Caco-2 (cell line): Measurements from ENCODE around the gene TDP2. TPM values are rescaled to one million over a fixed set of nuclear protein-coding genes. Genes with fewer than 3 reads are reported as not detected.
"Not testable (repeated sequence)": the region's sequence is repeated elsewhere in the genome, so short reads cannot be mapped to it uniquely, and the experiment has no call there.

Experiments
- BruUV-seq: library from RNA; stranded (reverse); fragments of 400-500 nt; replicated peaks from 2 replicates; lab custom pipeline; 2021; lab: Mats Ljungman, UMichigan
- CTCF ChIA-PET: fragments of 300-600 bp; sonication (Branson Sonifier 250); formaldehyde crosslinking; loops from one replicate; lab custom pipeline; 2022; ENCODE audit warnings: antibody characterized with exemption; lab: Charles Lee
- POLR2A ChIA-PET: fragments of 300-600 bp; sonication (Branson Sonifier 250); formaldehyde crosslinking; loops from one replicate; lab custom pipeline; 2022; ENCODE audit warnings: antibody characterized with exemption; lab: Charles Lee
- DNase-seq, 2 experiments: peaks; one replicate each; pipeline versions ENCODE4 v3.0.0 to v3.0.0-alpha.2; 2020 to 2022
- H3K27me3 ChIP-seq: replicated peaks from 2 replicates; pipeline ENCODE4 v1.6.0; 2011; ENCODE audit warnings: low read length; ENCODE audit not compliant: control insufficient read depth, insufficient read depth
- H3K36me3 ChIP-seq: 2 replicates; pipeline ENCODE4 v1.5.1; 2011; ENCODE audit warnings: low read length; ENCODE audit not compliant: control insufficient read depth, insufficient read depth
- H3K4me1 ChIP-seq: fragments of 250-450 bp; sonication (Bioruptor Pico); 2 replicates; pipeline ENCODE4 v1.5.1; 2020; ENCODE audit warnings: mild to moderate bottlenecking
- H3K4me3 ChIP-seq: 2 replicates; pipeline ENCODE4 v1.5.1; 2011; ENCODE audit warnings: low read depth, mild to moderate bottlenecking, control low read depth, low read length
- H3K9me3 ChIP-seq: fragments of 250-450 bp; sonication (Bioruptor Pico); 2 replicates; pipeline ENCODE4 v1.5.1; 2020; ENCODE audit warnings: mild to moderate bottlenecking, moderate library complexity
- H3K27ac Mint-ChIP-seq: one replicate; pipeline ENCODE4 v1.8.0; 2022; ENCODE audit warnings: mixed read lengths; ENCODE audit not compliant: unreplicated experiment
- H3K27me3 Mint-ChIP-seq: one replicate; pipeline ENCODE4 v1.8.0; 2022; ENCODE audit warnings: mixed read lengths; ENCODE audit not compliant: insufficient read depth, unreplicated experiment
- H3K36me3 Mint-ChIP-seq: one replicate; pipeline ENCODE4 v1.8.0; 2022; ENCODE audit warnings: mild to moderate bottlenecking, mixed read lengths; ENCODE audit not compliant: insufficient read depth, unreplicated experiment
- H3K4me1 Mint-ChIP-seq: one replicate; pipeline ENCODE4 v1.8.0; 2022; ENCODE audit warnings: low read depth, mixed read lengths; ENCODE audit not compliant: unreplicated experiment
- H3K4me3 Mint-ChIP-seq: one replicate; pipeline ENCODE4 v1.8.0; 2022; ENCODE audit warnings: mild to moderate bottlenecking, moderate library complexity, mixed read lengths; ENCODE audit not compliant: unreplicated experiment
- H3K9me3 Mint-ChIP-seq: one replicate; pipeline ENCODE4 v1.8.0; 2022; ENCODE audit warnings: mixed read lengths; ENCODE audit not compliant: unreplicated experiment
- intact Hi-C: fragments of 100-400 bp; cut with micrococcal nuclease; formaldehyde crosslinking; loops from one replicate; pipeline ENCODE4 v1.10.0; 2022; ENCODE audit not compliant: unreplicated experiment
- total RNA-seq: library from RNA; stranded (reverse); gene quantifications from 2 replicates; pipeline ENCODE4 v1.2.3, GENCODE V29; 2022
- TF ChIP-seq, protein P1 (sequence below), 2 experiments: fragments of 200-600 bp in 1 of 2; IDR thresholded peaks; 1 replicate in 1 of 2; 2 replicates in 1 of 2; pipeline versions ENCODE4 v1.5.1 to v1.8.0; 2011 to 2022; ENCODE audit warnings: antibody characterized with exemption in 1 of 2, control low read depth in 1 of 2, inconsistent platforms in 1 of 2, low read depth in 1 of 2, low read length in 1 of 2, mild to moderate bottlenecking in 1 of 2, moderate library complexity in 1 of 2; ENCODE audit not compliant: insufficient read depth in 1 of 2, severe bottlenecking in 1 of 2, unreplicated experiment in 1 of 2

Gene TDP2
- total RNA-seq, 1 experiment from 2014 or later, result 46.7 TPM

DNA sequence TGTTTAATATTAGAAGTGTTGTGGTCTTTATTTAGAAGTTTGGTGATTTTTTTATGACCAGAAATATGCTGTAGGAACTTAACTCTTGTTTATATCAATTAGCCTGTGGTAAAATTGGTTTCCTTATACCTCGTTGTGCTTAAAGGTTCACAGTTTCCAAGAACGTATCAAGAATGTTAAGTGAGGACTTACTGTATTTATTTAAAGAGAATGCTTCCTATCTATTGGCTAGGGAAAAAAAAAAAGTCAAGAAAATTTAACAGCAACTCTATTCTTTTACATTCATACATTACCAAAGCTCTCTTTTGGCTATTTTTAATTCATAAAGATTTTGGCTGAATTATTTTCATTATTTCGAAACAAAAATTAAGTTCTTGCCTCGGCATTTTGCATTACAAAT is 22.3 kb downstream of the TDP2 start:
- no peaks in the 10 kb centered on the region for H3K36me3 ChIP-seq
- Mint-ChIP-seq H3K4me3 (no peak overlapping the region), H3K27ac (no peak overlapping the region), H3K27me3 (peaks cover 6% of the 10 kb centered on the region), H3K4me1 (peaks cover 9% of the 10 kb centered on the region), H3K36me3 (peaks cover 5% of the 10 kb centered on the region), H3K9me3 (peaks cover 1% of the 10 kb centered on the region)
- no peaks in the 10 kb centered on the region for H3K4me1 ChIP-seq
- H3K27me3 ChIP-seq, result no peaks in the 10 kb centered on the region
- ChIA-PET POLR2A (no interaction called here), CTCF (no interaction called here)
- H3K9me3 ChIP-seq, result no peaks in the 10 kb centered on the region
- H3K4me3 ChIP-seq, result no peak overlapping the region
- BruUV-seq, result no TSS peak
- intact Hi-C loops, result loop anchor here (10.0 kb wide), 1 partner anchor 60 kb away; no protein-coding TSS in a partner anchor
- TF ChIP-seq, protein P1, sequence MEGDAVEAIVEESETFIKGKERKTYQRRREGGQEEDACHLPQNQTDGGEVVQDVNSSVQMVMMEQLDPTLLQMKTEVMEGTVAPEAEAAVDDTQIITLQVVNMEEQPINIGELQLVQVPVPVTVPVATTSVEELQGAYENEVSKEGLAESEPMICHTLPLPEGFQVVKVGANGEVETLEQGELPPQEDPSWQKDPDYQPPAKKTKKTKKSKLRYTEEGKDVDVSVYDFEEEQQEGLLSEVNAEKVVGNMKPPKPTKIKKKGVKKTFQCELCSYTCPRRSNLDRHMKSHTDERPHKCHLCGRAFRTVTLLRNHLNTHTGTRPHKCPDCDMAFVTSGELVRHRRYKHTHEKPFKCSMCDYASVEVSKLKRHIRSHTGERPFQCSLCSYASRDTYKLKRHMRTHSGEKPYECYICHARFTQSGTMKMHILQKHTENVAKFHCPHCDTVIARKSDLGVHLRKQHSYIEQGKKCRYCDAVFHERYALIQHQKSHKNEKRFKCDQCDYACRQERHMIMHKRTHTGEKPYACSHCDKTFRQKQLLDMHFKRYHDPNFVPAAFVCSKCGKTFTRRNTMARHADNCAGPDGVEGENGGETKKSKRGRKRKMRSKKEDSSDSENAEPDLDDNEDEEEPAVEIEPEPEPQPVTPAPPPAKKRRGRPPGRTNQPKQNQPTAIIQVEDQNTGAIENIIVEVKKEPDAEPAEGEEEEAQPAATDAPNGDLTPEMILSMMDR (IDR thresholded peaks at IDR 0.05; ENCODE audit: insufficient read depth in 1 of 2, low read depth in 1 of 2, low read length in 1 of 2, severe bottlenecking in 1 of 2, unreplicated experiment in 1 of 2), result no peak
- no peak for DNase-seq

GRCh38 chr6:24643920-24644319 is 22.8 kb downstream of the TDP2 start:
- intact Hi-C loops, result loop anchor here (10.0 kb wide), 1 partner anchor 59 kb away; no protein-coding TSS in a partner anchor
- no peaks in the 10 kb centered on the region for H3K9me3 ChIP-seq
- no peak overlapping the region for H3K4me3 Mint-ChIP-seq
- peaks cover 6% of the 10 kb centered on the region for H3K9me3 Mint-ChIP-seq
- DNase-seq, result no peak
- H3K27ac Mint-ChIP-seq, result no peak overlapping the region
- H3K36me3 Mint-ChIP-seq, result peaks cover 5% of the 10 kb centered on the region
- POLR2A ChIA-PET, result no interaction called here
- TF ChIP-seq, protein P1 (IDR thresholded peaks at IDR 0.05; ENCODE audit: insufficient read depth in 1 of 2, low read depth in 1 of 2, low read length in 1 of 2, severe bottlenecking in 1 of 2, unreplicated experiment in 1 of 2), result no peak
- no peaks in the 10 kb centered on the region for H3K27me3 ChIP-seq
- no peaks in the 10 kb centered on the region for H3K4me1 ChIP-seq
- H3K4me3 ChIP-seq, result no peak overlapping the region
- H3K4me1 Mint-ChIP-seq, result peaks cover 9% of the 10 kb centered on the region
- BruUV-seq, result no TSS peak
- H3K36me3 ChIP-seq, result no peaks in the 10 kb centered on the region
- peaks cover 6% of the 10 kb centered on the region for H3K27me3 Mint-ChIP-seq
- CTCF ChIA-PET, result no interaction called here

DNA sequence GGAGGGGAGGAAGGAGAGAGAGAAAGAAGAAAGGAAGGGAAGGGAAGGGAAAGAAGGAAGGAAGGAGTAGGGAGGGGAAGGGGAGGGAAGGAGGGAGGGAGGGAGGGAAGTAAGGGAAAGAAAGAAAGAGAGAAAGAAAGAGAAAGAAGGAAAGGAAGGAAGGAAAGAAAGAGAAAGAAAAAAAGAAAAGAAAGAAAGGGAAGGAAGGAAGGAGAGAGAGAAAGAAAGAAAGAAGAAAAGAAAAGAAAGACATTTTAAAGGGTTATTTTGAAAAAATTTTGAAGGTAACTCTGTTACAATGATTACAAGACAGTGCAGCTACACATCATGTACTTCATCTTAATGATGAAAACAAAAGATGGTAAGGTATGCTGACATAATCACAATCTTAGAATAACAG is 24.6 kb downstream of the TDP2 start:
- no peaks in the 10 kb centered on the region for H3K4me1 ChIP-seq
- no peaks in the 10 kb centered on the region for H3K27me3 ChIP-seq
- no peak overlapping the region for H3K4me3 ChIP-seq
- BruUV-seq, result no TSS peak
- ChIA-PET POLR2A (no interaction called here), CTCF (no interaction called here)
- no peak for DNase-seq
- TF ChIP-seq, protein P1 (IDR thresholded peaks at IDR 0.05; ENCODE audit: insufficient read depth in 1 of 2, low read depth in 1 of 2, low read length in 1 of 2, severe bottlenecking in 1 of 2, unreplicated experiment in 1 of 2), result no peak
- no peaks in the 10 kb centered on the region for H3K9me3 ChIP-seq
- peaks cover 9% of the 10 kb centered on the region for H3K4me1 Mint-ChIP-seq
- peaks cover 20% of the 10 kb centered on the region for H3K9me3 Mint-ChIP-seq
- no peaks in the 10 kb centered on the region for H3K36me3 ChIP-seq
- H3K4me3 Mint-ChIP-seq, result no peak overlapping the region
- H3K36me3 Mint-ChIP-seq, result peaks cover 5% of the 10 kb centered on the region
- intact Hi-C loops, result loop anchor here (10.0 kb wide), 1 partner anchor 57 kb away; no protein-coding TSS in a partner anchor
- H3K27me3 Mint-ChIP-seq, result peaks cover 9% of the 10 kb centered on the region
- H3K27ac Mint-ChIP-seq, result no peak overlapping the region

DNA sequence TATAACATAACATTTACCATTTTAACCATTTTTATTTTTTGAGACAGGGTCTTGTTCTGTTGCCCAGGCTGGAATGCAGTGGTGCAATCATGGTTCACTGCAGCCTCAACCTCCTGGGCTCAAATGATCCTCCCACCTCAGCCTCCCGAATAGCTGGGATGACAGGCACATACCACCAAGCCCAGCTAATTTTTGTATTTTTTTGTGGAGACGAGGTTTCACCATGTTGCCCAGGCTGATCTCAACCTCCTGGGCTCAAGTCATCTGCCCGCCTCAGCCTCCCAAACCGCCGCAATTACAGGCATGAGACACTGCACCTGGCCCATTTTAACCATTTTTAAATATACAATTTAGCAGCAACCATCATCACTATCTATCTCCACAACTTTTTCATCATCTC is 26.1 kb downstream of the TDP2 start:
- not testable (repeated sequence) for H3K4me3 ChIP-seq, H3K27ac Mint-ChIP-seq, H3K36me3 Mint-ChIP-seq

More for the DNA sequence above, 26.1 kb downstream of the TDP2 start:
- DNase-seq, H3K4me1 ChIP-seq, H3K4me1 Mint-ChIP-seq, H3K9me3 ChIP-seq, POLR2A ChIA-PET, H3K36me3 ChIP-seq, H3K27me3 Mint-ChIP-seq, CTCF ChIA-PET, H3K4me3 Mint-ChIP-seq, H3K27me3 ChIP-seq, BruUV-seq: not testable (repeated sequence)
- peaks cover 20% of the 10 kb centered on the region for H3K9me3 Mint-ChIP-seq
- intact Hi-C loops, result loop anchor here (10.0 kb wide), 1 partner anchor 56 kb away; no protein-coding TSS in a partner anchor
